Measurements from ENCODE around the gene BSND. TPM values are rescaled to one million over a fixed set of nuclear protein-coding genes. Genes with fewer than 3 reads are reported as not detected.

BSND gene
- total RNA-seq, 2 donors from 2014 or later, result not detected

DNA sequence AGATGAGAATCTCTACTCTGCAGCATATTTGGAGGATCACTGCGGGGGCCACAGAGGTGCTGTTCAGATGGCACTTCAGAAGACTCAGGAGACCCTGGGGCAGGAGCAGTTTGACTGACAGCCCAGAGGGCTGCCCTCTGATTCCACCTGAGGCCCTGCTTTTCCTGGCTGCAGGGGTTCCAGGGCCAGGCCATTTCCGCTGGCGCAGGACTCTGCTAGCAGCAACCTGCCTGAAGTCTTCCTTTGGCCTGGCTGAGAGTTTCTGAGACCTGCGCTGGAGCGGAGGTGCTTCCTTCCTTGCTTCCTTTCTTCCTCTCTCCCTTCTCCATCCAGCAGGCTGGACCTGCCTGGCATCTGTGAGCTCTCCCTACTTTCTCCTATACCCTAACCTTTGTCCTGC is 52.4 kb downstream of the BSND start:
- DNase-seq, result no peak
- H3K27ac ChIP-seq, result no peak overlapping the region
- TF ChIP-seq, protein P1, sequence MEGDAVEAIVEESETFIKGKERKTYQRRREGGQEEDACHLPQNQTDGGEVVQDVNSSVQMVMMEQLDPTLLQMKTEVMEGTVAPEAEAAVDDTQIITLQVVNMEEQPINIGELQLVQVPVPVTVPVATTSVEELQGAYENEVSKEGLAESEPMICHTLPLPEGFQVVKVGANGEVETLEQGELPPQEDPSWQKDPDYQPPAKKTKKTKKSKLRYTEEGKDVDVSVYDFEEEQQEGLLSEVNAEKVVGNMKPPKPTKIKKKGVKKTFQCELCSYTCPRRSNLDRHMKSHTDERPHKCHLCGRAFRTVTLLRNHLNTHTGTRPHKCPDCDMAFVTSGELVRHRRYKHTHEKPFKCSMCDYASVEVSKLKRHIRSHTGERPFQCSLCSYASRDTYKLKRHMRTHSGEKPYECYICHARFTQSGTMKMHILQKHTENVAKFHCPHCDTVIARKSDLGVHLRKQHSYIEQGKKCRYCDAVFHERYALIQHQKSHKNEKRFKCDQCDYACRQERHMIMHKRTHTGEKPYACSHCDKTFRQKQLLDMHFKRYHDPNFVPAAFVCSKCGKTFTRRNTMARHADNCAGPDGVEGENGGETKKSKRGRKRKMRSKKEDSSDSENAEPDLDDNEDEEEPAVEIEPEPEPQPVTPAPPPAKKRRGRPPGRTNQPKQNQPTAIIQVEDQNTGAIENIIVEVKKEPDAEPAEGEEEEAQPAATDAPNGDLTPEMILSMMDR (IDR thresholded peaks at IDR 0.05), result no peak
- no peak overlapping the region for H3K4me3 ChIP-seq
- H3K9me3 ChIP-seq, result no peaks in the 10 kb centered on the region
- H3K9ac ChIP-seq (ENCODE audit: low read depth in 2 of 2, low read length in 2 of 2), result no peak overlapping the region
- no peaks in the 10 kb centered on the region for H3K4me1 ChIP-seq
- H3K36me3 ChIP-seq, result no peaks in the 10 kb centered on the region
- H3K27me3 ChIP-seq, result no peaks in the 10 kb centered on the region
- intact Hi-C loops (cut with DNase I), result no loop called here

DNA sequence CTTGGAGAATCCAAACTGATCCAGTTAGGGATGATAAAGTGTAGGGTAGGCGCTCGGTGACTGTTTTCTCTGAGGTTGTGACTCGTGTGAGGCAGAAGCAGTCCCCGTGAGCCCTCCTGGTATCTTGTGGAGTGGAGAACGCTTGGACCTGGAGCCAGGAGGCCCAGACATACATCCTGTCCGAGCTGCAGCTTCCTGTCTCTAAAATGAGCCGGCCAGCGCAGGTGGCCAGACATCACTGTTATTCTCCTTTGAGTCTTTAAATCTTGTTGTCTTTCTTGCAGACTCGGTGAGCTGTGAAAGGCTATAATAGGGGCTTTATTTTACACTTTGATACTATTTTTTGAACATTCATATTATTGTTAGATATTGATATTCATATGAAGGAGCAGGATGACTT is 52.9 kb downstream of the BSND start:
- DNase-seq, result no peak
- Histone ChIP-seq H3K27ac (no peak overlapping the region), H3K9ac (ENCODE audit: low read depth in 2 of 2, low read length in 2 of 2) (no peak overlapping the region), H3K4me1 (no peaks in the 10 kb centered on the region), H3K4me3 (no peak overlapping the region), H3K27me3 (no peaks in the 10 kb centered on the region), H3K9me3 (no peaks in the 10 kb centered on the region), H3K36me3 (no peaks in the 10 kb centered on the region)
- TF ChIP-seq, protein P1 (IDR thresholded peaks at IDR 0.05), result no peak
- intact Hi-C loops (cut with DNase I), result no loop called here

DNA sequence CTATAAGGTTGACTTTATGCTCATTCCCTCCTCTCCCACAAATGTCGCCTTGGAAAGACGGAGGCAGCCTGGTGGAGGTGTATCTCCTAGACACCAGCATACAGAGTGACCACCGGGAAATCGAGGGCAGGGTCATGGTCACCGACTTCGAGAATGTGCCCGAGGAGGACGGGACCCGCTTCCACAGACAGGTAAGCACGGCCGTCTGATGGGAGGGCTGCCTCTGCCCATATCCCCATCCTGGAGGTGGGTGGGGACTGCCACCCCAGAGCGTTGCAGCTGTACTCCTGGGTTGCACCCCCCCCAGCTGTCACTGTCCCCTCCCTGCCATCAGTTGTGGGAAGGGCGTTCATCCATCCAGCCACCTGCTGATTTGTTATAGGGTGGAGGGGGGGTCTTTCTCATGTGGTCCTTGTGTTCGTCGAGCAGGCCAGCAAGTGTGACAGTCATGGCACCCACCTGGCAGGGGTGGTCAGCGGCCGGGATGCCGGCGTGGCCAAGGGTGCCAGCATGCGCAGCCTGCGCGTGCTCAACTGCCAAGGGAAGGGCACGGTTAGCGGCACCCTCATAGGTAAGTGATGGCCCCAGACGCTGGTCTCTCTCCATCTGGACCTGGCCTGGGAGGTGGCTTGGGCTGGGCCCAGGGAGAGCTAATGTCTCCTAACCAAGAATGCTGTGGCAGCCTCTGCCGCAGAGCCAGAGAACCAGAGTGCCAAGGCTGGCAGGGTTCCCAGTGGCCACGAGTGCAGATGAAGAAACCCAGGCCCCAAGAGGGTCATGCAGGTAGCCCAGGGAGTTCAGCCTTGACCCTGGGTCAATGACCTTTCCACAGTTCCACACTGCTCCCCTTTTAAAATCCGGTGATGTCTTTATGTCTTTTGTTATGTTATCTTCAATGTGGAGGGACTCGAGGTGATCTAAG is 53.7 kb downstream of the BSND start:
- no peak for DNase-seq
- intact Hi-C loops (cut with DNase I), result no loop called here

GRCh38 chr1:55053265-55053954 is 54.7 kb downstream of the BSND start:
- H3K27me3 ChIP-seq, result no peaks in the 10 kb centered on the region
- no peak overlapping the region for H3K27ac ChIP-seq
- intact Hi-C loops (cut with DNase I), result no loop called here
- no peak for DNase-seq
- H3K4me1 ChIP-seq, result no peaks in the 10 kb centered on the region
- no peaks in the 10 kb centered on the region for H3K36me3 ChIP-seq
- no peak overlapping the region for H3K9ac ChIP-seq (ENCODE audit: low read depth in 2 of 2, low read length in 2 of 2)
- no peaks in the 10 kb centered on the region for H3K9me3 ChIP-seq
- no peak overlapping the region for H3K4me3 ChIP-seq
- TF ChIP-seq, protein P1 (IDR thresholded peaks at IDR 0.05), result no peak

More for the DNA sequence above, 53.7 kb downstream of the BSND start:
- no peak overlapping the region for H3K27ac ChIP-seq
- no peaks in the 10 kb centered on the region for H3K9me3 ChIP-seq
- no peaks in the 10 kb centered on the region for H3K27me3 ChIP-seq
- H3K4me3 ChIP-seq, result no peak overlapping the region
- no peak overlapping the region for H3K9ac ChIP-seq (ENCODE audit: low read depth in 2 of 2, low read length in 2 of 2)
- H3K4me1 ChIP-seq, result no peaks in the 10 kb centered on the region
- H3K36me3 ChIP-seq, result no peaks in the 10 kb centered on the region
- TF ChIP-seq, protein P1 (IDR thresholded peaks at IDR 0.05), result no peak

DNA sequence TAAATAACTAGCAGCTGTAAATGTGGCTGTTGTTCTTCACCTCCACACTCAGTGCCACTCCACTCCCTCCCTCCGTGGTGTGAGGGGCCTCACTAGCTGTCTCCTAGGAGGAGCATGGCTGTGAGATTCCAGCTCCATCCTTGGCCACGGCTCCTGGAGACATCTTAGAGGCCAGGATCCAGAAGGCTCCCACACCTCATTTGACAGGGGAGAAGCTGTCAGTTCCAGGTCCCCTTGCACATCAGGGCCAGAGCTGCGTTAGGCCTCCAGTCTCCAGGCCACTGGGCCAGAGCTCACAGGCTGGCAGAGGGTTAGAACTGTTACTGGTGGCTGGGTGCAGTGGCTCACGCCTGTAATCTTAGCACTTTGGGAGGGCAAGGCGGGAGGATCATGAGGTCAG is 55.7 kb downstream of the BSND start:
- Histone ChIP-seq H3K9me3 (no peaks in the 10 kb centered on the region), H3K36me3 (no peaks in the 10 kb centered on the region), H3K4me1 (no peaks in the 10 kb centered on the region), H3K27me3 (no peaks in the 10 kb centered on the region), H3K27ac (no peak overlapping the region), H3K4me3 (no peak overlapping the region), H3K9ac (ENCODE audit: low read depth in 2 of 2, low read length in 2 of 2) (no peak overlapping the region)
- no peak for DNase-seq
- intact Hi-C loops (cut with DNase I), result no loop called here
- TF ChIP-seq, protein P1 (IDR thresholded peaks at IDR 0.05), result no peak

Data from colonic mucosa (tissue), 4 donors.